ENCODE measurements around the gene KHDC3L. TPM values are rescaled to one million over a fixed set of nuclear protein-coding genes. Genes with fewer than 3 reads are reported as not detected.

The KHDC3L gene
- total and polyA plus RNA-seq, 10 donors: not detected

DNA sequence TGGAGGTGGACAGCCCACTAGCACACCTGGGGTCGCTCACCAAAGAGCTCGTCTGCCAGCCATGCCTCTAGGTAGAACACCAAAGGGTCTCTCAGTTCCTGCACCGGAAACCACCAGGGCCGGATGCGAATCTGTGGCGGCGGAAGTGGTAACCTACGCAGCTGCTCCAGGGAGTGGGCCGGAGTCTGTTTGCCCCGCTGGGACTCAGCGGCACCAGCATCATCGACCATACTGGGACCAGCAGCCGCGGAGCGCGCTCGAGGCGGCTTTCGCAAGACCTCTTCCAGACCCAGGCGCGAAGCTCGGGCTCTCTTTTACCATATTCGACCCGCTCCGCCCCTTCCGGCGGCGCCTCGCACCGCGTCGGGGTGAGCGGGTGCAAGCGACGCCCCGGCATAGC, 7.1 kb downstream of the KHDC3L start, which contains the start of gene OOEP:
OOEP (minus strand) TSS at position 335 of the 400 bp plus-strand sequence; CDS start at position 230, 105 bp downstream.
- H3K27me3 ChIP-seq (replicated peaks in 1 of 7): no peaks in the 10 kb centered on the region
- WGBS, 5 donors: 97 to 98% (median 98%) methylated on average over 24 to 36 of the region's 36 CpGs

GRCh38 chr6:73371984-73372383, 9.5 kb downstream of the KHDC3L start:
- no peaks in the 10 kb centered on the region for H3K36me3 ChIP-seq
- no peaks in the 10 kb centered on the region for H3K4me1 ChIP-seq
- H3K9me3 ChIP-seq: peaks cover 0 to 33% (median 22%) of the 10 kb centered on the region in 8 donors
- H3K27ac ChIP-seq: no peak overlapping the region
- no peaks in the 10 kb centered on the region for H3K27me3 ChIP-seq (replicated peaks in 1 of 7)
- no peak overlapping the region for H3K4me3 ChIP-seq
- intact Hi-C loops (cut with DNase I; ENCODE audit: low total_unique reads): no loop called here
- no peak for DNase-seq
- 94 to 100% (median 98%) methylated on average over 4 of the region's 4 CpGs for WGBS, 5 donors
- TF ChIP-seq, protein P1, sequence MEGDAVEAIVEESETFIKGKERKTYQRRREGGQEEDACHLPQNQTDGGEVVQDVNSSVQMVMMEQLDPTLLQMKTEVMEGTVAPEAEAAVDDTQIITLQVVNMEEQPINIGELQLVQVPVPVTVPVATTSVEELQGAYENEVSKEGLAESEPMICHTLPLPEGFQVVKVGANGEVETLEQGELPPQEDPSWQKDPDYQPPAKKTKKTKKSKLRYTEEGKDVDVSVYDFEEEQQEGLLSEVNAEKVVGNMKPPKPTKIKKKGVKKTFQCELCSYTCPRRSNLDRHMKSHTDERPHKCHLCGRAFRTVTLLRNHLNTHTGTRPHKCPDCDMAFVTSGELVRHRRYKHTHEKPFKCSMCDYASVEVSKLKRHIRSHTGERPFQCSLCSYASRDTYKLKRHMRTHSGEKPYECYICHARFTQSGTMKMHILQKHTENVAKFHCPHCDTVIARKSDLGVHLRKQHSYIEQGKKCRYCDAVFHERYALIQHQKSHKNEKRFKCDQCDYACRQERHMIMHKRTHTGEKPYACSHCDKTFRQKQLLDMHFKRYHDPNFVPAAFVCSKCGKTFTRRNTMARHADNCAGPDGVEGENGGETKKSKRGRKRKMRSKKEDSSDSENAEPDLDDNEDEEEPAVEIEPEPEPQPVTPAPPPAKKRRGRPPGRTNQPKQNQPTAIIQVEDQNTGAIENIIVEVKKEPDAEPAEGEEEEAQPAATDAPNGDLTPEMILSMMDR (IDR thresholded peaks at IDR 0.05 in 8 of 11, conservative IDR thresholded peaks at IDR 0.05 in 3 of 11): no peak
- no peak for TF ChIP-seq POLR2A (IDR thresholded peaks at IDR 0.05)
- no peak for TF ChIP-seq POLR2AphosphoS5 (IDR thresholded peaks at IDR 0.05)

More for the DNA sequence above, 7.1 kb downstream of the KHDC3L start, which contains the start of gene OOEP:
- TF ChIP-seq, protein P1 (IDR thresholded peaks at IDR 0.05 in 8 of 11, conservative IDR thresholded peaks at IDR 0.05 in 3 of 11): no peak
- no peak for TF ChIP-seq POLR2AphosphoS5 (IDR thresholded peaks at IDR 0.05)
- TF ChIP-seq POLR2A (IDR thresholded peaks at IDR 0.05): no peak
- H3K4me3 ChIP-seq: no peak within 1 kb of the TSS
- H3K36me3 ChIP-seq: no peaks in the 10 kb centered on the region
- no peak for DNase-seq
- intact Hi-C loops (cut with DNase I; ENCODE audit: low total_unique reads): no loop called here
- no peak within 1 kb of the TSS for H3K27ac ChIP-seq
- peaks cover 0 to 33% (median 22%) of the 10 kb centered on the region in 8 donors for H3K9me3 ChIP-seq
- no peaks in the 10 kb centered on the region for H3K4me1 ChIP-seq

DNA sequence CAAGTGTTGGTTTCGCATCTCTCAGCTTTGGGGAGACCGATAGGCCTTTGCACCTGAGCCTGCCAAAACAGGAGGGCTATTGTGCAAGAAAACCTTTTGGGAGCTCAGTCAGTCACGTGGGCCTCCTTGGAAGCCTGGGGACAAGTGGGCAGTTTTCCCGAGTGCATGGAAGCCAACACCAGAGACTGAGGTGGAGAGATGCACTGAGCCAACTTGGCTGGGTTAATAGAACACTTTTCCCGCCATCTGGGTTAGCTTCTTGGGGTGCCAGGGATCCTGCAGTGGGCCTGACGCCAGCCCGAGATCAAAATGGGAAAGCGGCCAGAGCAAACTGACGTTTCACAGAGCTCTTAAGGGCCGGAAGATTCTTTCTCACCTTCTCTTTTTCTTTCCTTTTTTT, 10.1 kb downstream of the KHDC3L start:
- TF ChIP-seq POLR2A (IDR thresholded peaks at IDR 0.05): no peak
- TF ChIP-seq, protein P1 (IDR thresholded peaks at IDR 0.05 in 8 of 11, conservative IDR thresholded peaks at IDR 0.05 in 3 of 11): no peak
- no peak for TF ChIP-seq POLR2AphosphoS5 (IDR thresholded peaks at IDR 0.05)
- no peak overlapping the region for H3K27ac ChIP-seq
- DNase-seq: no peak
- peaks cover 0 to 33% (median 22%) of the 10 kb centered on the region in 8 donors for H3K9me3 ChIP-seq
- no peaks in the 10 kb centered on the region for H3K4me1 ChIP-seq
- 89 to 92% (median 91%) methylated on average over 9 to 10 of the region's 10 CpGs for WGBS, 5 donors
- intact Hi-C loops (cut with DNase I; ENCODE audit: low total_unique reads): no loop called here
- H3K4me3 ChIP-seq: no peak overlapping the region
- H3K36me3 ChIP-seq: no peaks in the 10 kb centered on the region
- H3K27me3 ChIP-seq (replicated peaks in 1 of 7): no peaks in the 10 kb centered on the region

DNA sequence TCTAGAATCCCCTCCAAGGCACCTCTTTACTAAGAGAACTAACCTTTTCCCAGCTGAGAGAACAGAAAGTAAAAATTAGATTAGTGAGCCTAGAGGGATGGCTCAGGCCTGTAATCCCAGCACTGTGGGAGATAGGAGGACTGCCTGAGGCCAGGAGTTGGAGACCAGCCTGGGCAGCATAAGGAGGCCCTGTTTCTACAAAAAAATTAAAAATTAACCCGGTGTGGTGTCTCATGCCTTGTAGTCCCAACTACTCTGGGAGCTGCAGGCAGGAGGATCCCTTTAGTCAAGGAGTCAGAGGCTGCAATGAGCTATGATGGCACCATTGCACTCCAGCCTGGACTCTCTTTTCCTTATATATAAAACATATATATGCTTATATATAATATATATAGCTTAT, 12.8 kb downstream of the KHDC3L start:
- Histone ChIP-seq H3K4me3 (no peak overlapping the region), H3K4me1 (no peaks in the 10 kb centered on the region), H3K27me3 (replicated peaks in 1 of 7) (no peaks in the 10 kb centered on the region), H3K9me3 (peaks cover 0 to 27% (median 21%) of the 10 kb centered on the region in 8 donors), H3K36me3 (no peaks in the 10 kb centered on the region), H3K27ac (no peak overlapping the region)
- no peak for DNase-seq
- WGBS, 5 donors: 81 to 100% (median 89%) methylated on average over 1 of the region's 1 CpG
- TF ChIP-seq, protein P1 (IDR thresholded peaks at IDR 0.05 in 8 of 11, conservative IDR thresholded peaks at IDR 0.05 in 3 of 11): no peak
- no peak for TF ChIP-seq POLR2A (IDR thresholded peaks at IDR 0.05)
- TF ChIP-seq POLR2AphosphoS5 (IDR thresholded peaks at IDR 0.05): no peak
- intact Hi-C loops (cut with DNase I; ENCODE audit: low total_unique reads): no loop called here

Data from spleen (tissue), 11 donors.